ENCODE measurements around the gene ANO4.

DNA sequence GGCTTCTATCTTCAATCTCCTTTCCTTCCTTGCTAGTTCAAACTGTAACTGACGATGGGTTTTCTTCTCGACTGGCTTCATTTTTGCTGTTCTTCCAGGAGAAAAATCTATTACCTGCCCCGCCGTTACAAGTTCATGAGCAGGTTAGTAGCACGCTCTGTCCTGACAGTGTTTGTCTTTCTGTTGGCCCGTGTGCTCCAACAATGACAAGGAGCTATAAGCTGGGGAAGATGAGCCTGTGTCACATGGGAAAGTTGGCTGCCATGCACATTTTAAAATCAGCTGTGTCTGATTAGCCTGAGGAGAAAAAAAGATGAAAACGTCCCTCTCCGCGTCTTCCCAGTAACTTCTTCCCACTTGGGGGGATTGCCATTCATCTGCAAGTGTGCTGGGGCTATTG is 180.2 kb downstream of the ANO4 start:
- TF ChIP-seq ZFX (IDR thresholded peaks at IDR 0.05), result no peak
- TF ChIP-seq, protein P1, sequence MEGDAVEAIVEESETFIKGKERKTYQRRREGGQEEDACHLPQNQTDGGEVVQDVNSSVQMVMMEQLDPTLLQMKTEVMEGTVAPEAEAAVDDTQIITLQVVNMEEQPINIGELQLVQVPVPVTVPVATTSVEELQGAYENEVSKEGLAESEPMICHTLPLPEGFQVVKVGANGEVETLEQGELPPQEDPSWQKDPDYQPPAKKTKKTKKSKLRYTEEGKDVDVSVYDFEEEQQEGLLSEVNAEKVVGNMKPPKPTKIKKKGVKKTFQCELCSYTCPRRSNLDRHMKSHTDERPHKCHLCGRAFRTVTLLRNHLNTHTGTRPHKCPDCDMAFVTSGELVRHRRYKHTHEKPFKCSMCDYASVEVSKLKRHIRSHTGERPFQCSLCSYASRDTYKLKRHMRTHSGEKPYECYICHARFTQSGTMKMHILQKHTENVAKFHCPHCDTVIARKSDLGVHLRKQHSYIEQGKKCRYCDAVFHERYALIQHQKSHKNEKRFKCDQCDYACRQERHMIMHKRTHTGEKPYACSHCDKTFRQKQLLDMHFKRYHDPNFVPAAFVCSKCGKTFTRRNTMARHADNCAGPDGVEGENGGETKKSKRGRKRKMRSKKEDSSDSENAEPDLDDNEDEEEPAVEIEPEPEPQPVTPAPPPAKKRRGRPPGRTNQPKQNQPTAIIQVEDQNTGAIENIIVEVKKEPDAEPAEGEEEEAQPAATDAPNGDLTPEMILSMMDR (conservative IDR thresholded peaks at IDR 0.05), result no peak
